Fibroblast of skin of abdomen (primary cell): Measurements from ENCODE around the gene STXBP2.

Source experiments
- DNase-seq: peaks from one replicate; pipeline ENCODE4 v3.0.0-alpha.2; 2013

STXBP2 gene

GRCh38 chr19:7657131-7657751 lies 20.3 kb downstream of the STXBP2 start:
- DNase-seq = no peak

- DNase-seq = no peak
Observed at GRCh38 chr19:7658219-7658686, 21.3 kb downstream of the STXBP2 start.

- no peak for DNase-seq
Observed at GRCh38 chr19:7661744-7662538, 25.0 kb downstream of the STXBP2 start.

- no peak for DNase-seq
Observed at GRCh38 chr19:7662657-7663056, 25.7 kb downstream of the STXBP2 start.

GRCh38 chr19:7663706-7664105 lies 26.8 kb downstream of the STXBP2 start:
- no peak for DNase-seq

GRCh38 chr19:7665076-7665475 lies 28.2 kb downstream of the STXBP2 start:
- DNase-seq = peak; percentile 65

GRCh38 chr19:7668842-7669241 lies 31.9 kb downstream of the STXBP2 start, which contains the start of gene RETN:
RETN (plus strand) TSS chr19:7669049; CDS start chr19:7669327, 278 bp downstream.
- no peak for DNase-seq

- DNase-seq = no peak
Observed at GRCh38 chr19:7669641-7670040, 32.7 kb downstream of the STXBP2 start.

- no peak for DNase-seq
Observed at GRCh38 chr19:7670150-7670783, 33.4 kb downstream of the STXBP2 start.

- no peak for DNase-seq
Observed at GRCh38 chr19:7670790-7671189, 33.9 kb downstream of the STXBP2 start.

GRCh38 chr19:7672522-7672921 lies 35.6 kb downstream of the STXBP2 start:
- DNase-seq = no peak

GRCh38 chr19:7674010-7675005 lies 37.4 kb downstream of the STXBP2 start:
- peak; percentile 26 for DNase-seq

- no peak for DNase-seq
Observed at GRCh38 chr19:7676376-7676775, 39.5 kb downstream of the STXBP2 start.

GRCh38 chr19:7676854-7677253 lies 39.9 kb downstream of the STXBP2 start, which contains the start of gene MCEMP1:
MCEMP1 (plus strand) TSS chr19:7677090; CDS start chr19:7677121, 31 bp downstream.
- DNase-seq = no peak

GRCh38 chr19:7677669-7678311 lies 40.9 kb downstream of the STXBP2 start:
- no peak for DNase-seq

GRCh38 chr19:7678971-7679751 lies 42.3 kb downstream of the STXBP2 start:
- DNase-seq = no peak

GRCh38 chr19:7679771-7680605 lies 43.1 kb downstream of the STXBP2 start:
- DNase-seq = no peak

- DNase-seq = peak; percentile 80
Observed at GRCh38 chr19:7680606-7681339, 43.9 kb downstream of the STXBP2 start, which contains the start of gene TRAPPC5. TRAPPC5 (plus strand) TSS chr19:7680833; CDS start chr19:7682254, 1,421 bp downstream.
